Suprapubic skin (tissue), 3 donors: ENCODE measurements around the gene CSF1.

Source experiments
- CTCF ChIP-seq, 2 donors: fragments of 200-600 bp in 1 of 2; fragments of 450-650 bp in 1 of 2; sonication (generic) in 1 of 2; IDR thresholded peaks; one replicate each; pipeline ENCODE4 v1.5.1; 2016 to 2019; ENCODE audit warnings: antibody characterized with exemption in 2 of 2, mild to moderate bottlenecking in 1 of 2, moderate library complexity in 1 of 2
- EP300 ChIP-seq: sonication (generic); formaldehyde crosslinking; IDR thresholded peaks from one replicate; pipeline ENCODE4 v1.6.1; 2017; ENCODE audit warnings: antibody characterized with exemption
- POLR2A ChIP-seq, 2 donors: fragments of 450-650 bp; IDR thresholded peaks; one replicate each; pipeline ENCODE4 v1.6.1; 2017; ENCODE audit warnings: antibody characterized with exemption in 2 of 2, mild to moderate bottlenecking in 2 of 2, moderate library complexity in 2 of 2

DNA sequence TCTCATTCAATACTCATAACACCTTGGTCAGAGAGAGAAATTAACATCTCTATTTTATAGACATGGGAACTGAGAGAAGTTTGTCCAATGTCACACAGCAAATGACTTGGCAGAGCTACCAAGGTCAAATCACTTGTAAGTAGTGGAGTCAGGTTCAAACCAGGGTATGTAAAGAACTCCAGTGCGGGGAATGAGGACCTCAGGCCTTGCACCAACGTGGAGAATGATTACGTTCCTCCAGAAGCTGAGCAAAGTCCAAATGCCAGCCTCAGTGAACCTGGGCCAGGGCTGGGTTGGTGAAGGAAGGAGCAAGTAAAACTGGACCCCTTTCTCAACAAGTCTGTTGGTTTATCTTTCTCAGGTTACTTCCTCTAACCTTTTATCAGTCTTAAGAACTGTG, 1.8 kb upstream of the CSF1 start:
- TF ChIP-seq CTCF (IDR thresholded peaks at IDR 0.05) (no peak), EP300 (no peak), POLR2A (IDR thresholded peaks at IDR 0.05) (no peak)
